ENCODE measurements around the gene KCNB1. TPM values are rescaled to one million over a fixed set of nuclear protein-coding genes. Genes with fewer than 3 reads are reported as not detected.

Gene KCNB1
- total and polyA plus RNA-seq, 4 donors = under 0.01 to 3.4 (median 1.4) TPM

DNA sequence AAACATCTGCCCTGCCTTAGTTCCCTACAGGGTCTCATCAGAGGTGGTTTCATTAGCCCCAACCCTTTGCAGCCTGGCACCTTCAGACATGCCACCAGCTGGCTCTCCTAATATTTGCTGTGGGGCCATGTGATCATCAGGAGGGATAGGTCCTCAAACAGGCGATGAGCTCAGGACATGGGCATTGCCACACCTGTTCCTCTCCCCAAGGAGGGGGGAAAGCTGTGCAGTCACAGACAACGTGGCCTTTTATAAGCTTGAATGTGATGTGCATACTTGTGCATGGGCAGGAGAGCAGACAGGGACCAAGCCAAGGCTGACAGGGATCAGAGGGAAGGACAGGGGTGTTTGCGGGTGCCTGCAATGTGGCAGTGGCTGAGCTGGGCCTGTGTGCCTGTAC, 125.8 kb downstream of the KCNB1 start:
- whole genome bisulfite sequencing = 28% methylated on average over 3 of the region's 3 CpGs

More for the DNA sequence above, 125.8 kb downstream of the KCNB1 start:
- Histone ChIP-seq H3K9me3 (ENCODE audit: control insufficient read depth in 4 of 4, low read length in 3 of 4) (no peaks in the 10 kb centered on the region), H3K27ac (ENCODE audit: low read depth in 1 of 2, low read length in 2 of 2) (peak overlapping the region; percentile 69 to 80), H3K36me3 (ENCODE audit: control insufficient read depth in 4 of 4, insufficient read depth in 3 of 4, low read depth in 1 of 4, low read length in 3 of 4) (no peaks in the 10 kb centered on the region), H3K4me1 (ENCODE audit: control insufficient read depth in 4 of 4, insufficient read depth in 4 of 4, low read length in 3 of 4) (peaks cover 11 to 55% (median 44%) of the 10 kb centered on the region in 4 donors), H3K9ac (ENCODE audit: low read depth in 1 of 2, low read length in 2 of 2) (no peak overlapping the region), H3K27me3 (ENCODE audit: control insufficient read depth in 4 of 4, insufficient read depth in 4 of 4, low read length in 3 of 4) (no peaks in the 10 kb centered on the region), H3K4me3 (ENCODE audit: low read depth in 1 of 3, low read length in 3 of 3) (no peak overlapping the region)
- TF ChIP-seq RAD21 (IDR thresholded peaks at IDR 0.05) (peak in 1 of 2 donors; percentile 28), FOXA1 (IDR thresholded peaks at IDR 0.05) (no peak), EGR1 (IDR thresholded peaks at IDR 0.05; ENCODE audit: low read depth in 2 of 2) (peak in 1 of 2 donors; percentile 22), YY1 (IDR thresholded peaks at IDR 0.05) (peak; percentile 71), FOXA2 (IDR thresholded peaks at IDR 0.05) (peak; percentile 74), SP1 (IDR thresholded peaks at IDR 0.05) (peak; percentile 39), JUND (IDR thresholded peaks at IDR 0.05) (peak in 1 of 2 donors; percentile 77), TAF1 (conservative IDR thresholded peaks at IDR 0.05) (no peak), HNF4A (conservative IDR thresholded peaks at IDR 0.05) (peak in 1 of 2 donors; percentile 78), RXRA (IDR thresholded peaks at IDR 0.05) (peak; percentile 31 to 89), HNF4G (IDR thresholded peaks at IDR 0.05) (no peak), GABPA (IDR thresholded peaks at IDR 0.05 in 1 of 2, conservative IDR thresholded peaks at IDR 0.05 in 1 of 2) (no peak), NR2F2 (IDR thresholded peaks at IDR 0.05) (no peak)
- TF ChIP-seq, protein P1, sequence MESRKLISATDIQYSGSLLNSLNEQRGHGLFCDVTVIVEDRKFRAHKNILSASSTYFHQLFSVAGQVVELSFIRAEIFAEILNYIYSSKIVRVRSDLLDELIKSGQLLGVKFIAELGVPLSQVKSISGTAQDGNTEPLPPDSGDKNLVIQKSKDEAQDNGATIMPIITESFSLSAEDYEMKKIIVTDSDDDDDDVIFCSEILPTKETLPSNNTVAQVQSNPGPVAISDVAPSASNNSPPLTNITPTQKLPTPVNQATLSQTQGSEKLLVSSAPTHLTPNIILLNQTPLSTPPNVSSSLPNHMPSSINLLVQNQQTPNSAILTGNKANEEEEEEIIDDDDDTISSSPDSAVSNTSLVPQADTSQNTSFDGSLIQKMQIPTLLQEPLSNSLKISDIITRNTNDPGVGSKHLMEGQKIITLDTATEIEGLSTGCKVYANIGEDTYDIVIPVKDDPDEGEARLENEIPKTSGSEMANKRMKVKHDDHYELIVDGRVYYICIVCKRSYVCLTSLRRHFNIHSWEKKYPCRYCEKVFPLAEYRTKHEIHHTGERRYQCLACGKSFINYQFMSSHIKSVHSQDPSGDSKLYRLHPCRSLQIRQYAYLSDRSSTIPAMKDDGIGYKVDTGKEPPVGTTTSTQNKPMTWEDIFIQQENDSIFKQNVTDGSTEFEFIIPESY (IDR thresholded peaks at IDR 0.05) = peak; percentile 77
- TF ChIP-seq, protein P2, sequence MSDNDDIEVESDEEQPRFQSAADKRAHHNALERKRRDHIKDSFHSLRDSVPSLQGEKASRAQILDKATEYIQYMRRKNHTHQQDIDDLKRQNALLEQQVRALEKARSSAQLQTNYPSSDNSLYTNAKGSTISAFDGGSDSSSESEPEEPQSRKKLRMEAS (IDR thresholded peaks at IDR 0.05) = peak; percentile 83
- TF ChIP-seq, protein P3, sequence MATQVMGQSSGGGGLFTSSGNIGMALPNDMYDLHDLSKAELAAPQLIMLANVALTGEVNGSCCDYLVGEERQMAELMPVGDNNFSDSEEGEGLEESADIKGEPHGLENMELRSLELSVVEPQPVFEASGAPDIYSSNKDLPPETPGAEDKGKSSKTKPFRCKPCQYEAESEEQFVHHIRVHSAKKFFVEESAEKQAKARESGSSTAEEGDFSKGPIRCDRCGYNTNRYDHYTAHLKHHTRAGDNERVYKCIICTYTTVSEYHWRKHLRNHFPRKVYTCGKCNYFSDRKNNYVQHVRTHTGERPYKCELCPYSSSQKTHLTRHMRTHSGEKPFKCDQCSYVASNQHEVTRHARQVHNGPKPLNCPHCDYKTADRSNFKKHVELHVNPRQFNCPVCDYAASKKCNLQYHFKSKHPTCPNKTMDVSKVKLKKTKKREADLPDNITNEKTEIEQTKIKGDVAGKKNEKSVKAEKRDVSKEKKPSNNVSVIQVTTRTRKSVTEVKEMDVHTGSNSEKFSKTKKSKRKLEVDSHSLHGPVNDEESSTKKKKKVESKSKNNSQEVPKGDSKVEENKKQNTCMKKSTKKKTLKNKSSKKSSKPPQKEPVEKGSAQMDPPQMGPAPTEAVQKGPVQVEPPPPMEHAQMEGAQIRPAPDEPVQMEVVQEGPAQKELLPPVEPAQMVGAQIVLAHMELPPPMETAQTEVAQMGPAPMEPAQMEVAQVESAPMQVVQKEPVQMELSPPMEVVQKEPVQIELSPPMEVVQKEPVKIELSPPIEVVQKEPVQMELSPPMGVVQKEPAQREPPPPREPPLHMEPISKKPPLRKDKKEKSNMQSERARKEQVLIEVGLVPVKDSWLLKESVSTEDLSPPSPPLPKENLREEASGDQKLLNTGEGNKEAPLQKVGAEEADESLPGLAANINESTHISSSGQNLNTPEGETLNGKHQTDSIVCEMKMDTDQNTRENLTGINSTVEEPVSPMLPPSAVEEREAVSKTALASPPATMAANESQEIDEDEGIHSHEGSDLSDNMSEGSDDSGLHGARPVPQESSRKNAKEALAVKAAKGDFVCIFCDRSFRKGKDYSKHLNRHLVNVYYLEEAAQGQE (IDR thresholded peaks at IDR 0.05) = peak; percentile 60
- TF ChIP-seq, protein P4, sequence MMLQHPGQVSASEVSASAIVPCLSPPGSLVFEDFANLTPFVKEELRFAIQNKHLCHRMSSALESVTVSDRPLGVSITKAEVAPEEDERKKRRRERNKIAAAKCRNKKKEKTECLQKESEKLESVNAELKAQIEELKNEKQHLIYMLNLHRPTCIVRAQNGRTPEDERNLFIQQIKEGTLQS (IDR thresholded peaks at IDR 0.05) = no peak
- TF ChIP-seq, protein P5, sequence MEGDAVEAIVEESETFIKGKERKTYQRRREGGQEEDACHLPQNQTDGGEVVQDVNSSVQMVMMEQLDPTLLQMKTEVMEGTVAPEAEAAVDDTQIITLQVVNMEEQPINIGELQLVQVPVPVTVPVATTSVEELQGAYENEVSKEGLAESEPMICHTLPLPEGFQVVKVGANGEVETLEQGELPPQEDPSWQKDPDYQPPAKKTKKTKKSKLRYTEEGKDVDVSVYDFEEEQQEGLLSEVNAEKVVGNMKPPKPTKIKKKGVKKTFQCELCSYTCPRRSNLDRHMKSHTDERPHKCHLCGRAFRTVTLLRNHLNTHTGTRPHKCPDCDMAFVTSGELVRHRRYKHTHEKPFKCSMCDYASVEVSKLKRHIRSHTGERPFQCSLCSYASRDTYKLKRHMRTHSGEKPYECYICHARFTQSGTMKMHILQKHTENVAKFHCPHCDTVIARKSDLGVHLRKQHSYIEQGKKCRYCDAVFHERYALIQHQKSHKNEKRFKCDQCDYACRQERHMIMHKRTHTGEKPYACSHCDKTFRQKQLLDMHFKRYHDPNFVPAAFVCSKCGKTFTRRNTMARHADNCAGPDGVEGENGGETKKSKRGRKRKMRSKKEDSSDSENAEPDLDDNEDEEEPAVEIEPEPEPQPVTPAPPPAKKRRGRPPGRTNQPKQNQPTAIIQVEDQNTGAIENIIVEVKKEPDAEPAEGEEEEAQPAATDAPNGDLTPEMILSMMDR (IDR thresholded peaks at IDR 0.05; ENCODE audit: low read depth, low read length, missing input control) = no peak
- DNase-seq (ENCODE audit: low spot score) = no peak
